Measurements from ENCODE around the gene APOA5. TPM values are rescaled to one million over a fixed set of nuclear protein-coding genes. Genes with fewer than 3 reads are reported as not detected.

Gene APOA5
- total and polyA plus RNA-seq, 2 of the 13 experiments (the other 11 are each of a cell fraction or from before 2014, with no cell fraction given): 44.0 to 49.1 TPM

GRCh38 chr11:116791002-116791812 is 472 bp downstream of the APOA5 start (continued):
- TF ChIP-seq KDM4B (CRISPR knock-in tag; IDR thresholded peaks at IDR 0.05) (no peak), ZNF710 (CRISPR knock-in tag; IDR thresholded peaks at IDR 0.05; ENCODE audit: borderline replicate concordance) (peak; percentile 52; the same call in 1 of the 2 replicates), PAF1 (CRISPR knock-in tag; IDR thresholded peaks at IDR 0.05) (no peak), SMC3 (IDR thresholded peaks at IDR 0.05; ENCODE audit: low read length) (peak; percentile 86), SP5 (CRISPR knock-in tag; IDR thresholded peaks at IDR 0.05; ENCODE audit: borderline replicate concordance, low read depth) (no peak), HNF1B (CRISPR knock-in tag; IDR thresholded peaks at IDR 0.05) (peak; percentile 65), ZNF33B (CRISPR knock-in tag; IDR thresholded peaks at IDR 0.05) (no peak), SRSF9 (IDR thresholded peaks at IDR 0.05; ENCODE audit: borderline replicate concordance, insufficient read depth, low read depth, low read length, poor library complexity, severe bottlenecking) (no peak), MEF2D (CRISPR knock-in tag; IDR thresholded peaks at IDR 0.05) (peak; percentile 77; the same call in 1 of the 2 replicates), FOXM1 (CRISPR knock-in tag; IDR thresholded peaks at IDR 0.05) (no peak), SALL1 (CRISPR knock-in tag; IDR thresholded peaks at IDR 0.05) (peak; percentile 81), ZNF749 (CRISPR knock-in tag; IDR thresholded peaks at IDR 0.05; ENCODE audit: borderline replicate concordance) (no peak), FOXC1 (CRISPR knock-in tag; IDR thresholded peaks at IDR 0.05; ENCODE audit: borderline replicate concordance) (peak; percentile 59; the same call in 1 of the 2 replicates), ZNF724P (CRISPR knock-in tag; IDR thresholded peaks at IDR 0.05; ENCODE audit: borderline replicate concordance) (no peak), SMAD1 (CRISPR knock-in tag; IDR thresholded peaks at IDR 0.05; ENCODE audit: borderline replicate concordance, low read depth) (0 out of 2 replicates have a peak, but pooled peaks have one; percentile 65), KDM2A (CRISPR knock-in tag; IDR thresholded peaks at IDR 0.05; ENCODE audit: borderline replicate concordance, low read depth) (peak; percentile 75), DBP (CRISPR knock-in tag; IDR thresholded peaks at IDR 0.05; ENCODE audit: not compliant biosample characterization) (no peak), ZNF354B (CRISPR knock-in tag; IDR thresholded peaks at IDR 0.05) (no peak), U2AF2 (IDR thresholded peaks at IDR 0.05; ENCODE audit: low read depth, low read length) (no peak), CREM (IDR thresholded peaks at IDR 0.05) (no peak), CREM (CRISPR knock-in tag; IDR thresholded peaks at IDR 0.05) (no peak), IKZF4 (CRISPR knock-in tag; IDR thresholded peaks at IDR 0.05; ENCODE audit: borderline replicate concordance, low read depth, not compliant biosample characterization) (no peak), MED8 (CRISPR knock-in tag; IDR thresholded peaks at IDR 0.05; ENCODE audit: insufficient replicate concordance) (no peak), ZBTB25 (CRISPR knock-in tag; IDR thresholded peaks at IDR 0.05) (no peak), RARG (CRISPR knock-in tag; IDR thresholded peaks at IDR 0.05; ENCODE audit: low read depth) (no peak)

Data from HepG2 (cell line).